K562 (cell line): ENCODE data around the gene ALDH16A1. TPM values are rescaled to one million over a fixed set of nuclear protein-coding genes. Genes with fewer than 3 reads are reported as not detected.

Source experiments
- CBFA2T2 ChIP-seq: fragments of 450-650 bp; conservative IDR thresholded peaks from 2 replicates; pipeline ENCODE4 v1.6.1; 2017; ENCODE audit warnings: mild to moderate bottlenecking
- CBX3 ChIP-seq, 2 experiments: IDR thresholded peaks; 1 replicate in 1 of 2; 2 replicates in 1 of 2; pipeline ENCODE4 v1.6.1; 2012; ENCODE audit warnings: inconsistent platforms in 2 of 2, low read length in 2 of 2, borderline replicate concordance in 1 of 2, control low read depth in 1 of 2
- EGR1 ChIP-seq: fragments of 450-650 bp; conservative IDR thresholded peaks from 2 replicates; pipeline ENCODE4 v1.6.1; 2017; ENCODE audit warnings: mild to moderate bottlenecking
- EP400 ChIP-seq: fragments of 450-650 bp; IDR thresholded peaks from 2 replicates; pipeline ENCODE4 v1.6.1; 2017; ENCODE audit warnings: antibody characterized with exemption, mild to moderate bottlenecking, moderate library complexity
- FOXM1 ChIP-seq, 2 experiments: fragments of 450-650 bp in 1 of 2; sonication (generic) in 1 of 2; formaldehyde crosslinking in 1 of 2; IDR thresholded peaks; 2 replicates each; pipeline versions ENCODE4 v1.6.1 to v1.9.0; 2017 to 2022; ENCODE audit warnings: low read depth in 2 of 2, mild to moderate bottlenecking in 2 of 2, missing genetic modification reagents in 1 of 2, moderate library complexity in 1 of 2
- GMEB1 ChIP-seq: fragments of 250-450 bp; sonication (Bioruptor Pico); IDR thresholded peaks from 2 replicates; pipeline ENCODE4 v1.4.0; 2020; ENCODE audit warnings: mild to moderate bottlenecking
- HCFC1 ChIP-seq: IDR thresholded peaks from 2 replicates; pipeline ENCODE4 v1.6.1; 2012; ENCODE audit warnings: low read depth, low read length, improper control_type of control experiment
- HDAC2 ChIP-seq: fragments of 450-650 bp; IDR thresholded peaks from 2 replicates; pipeline ENCODE4 v1.6.1; 2016; ENCODE audit warnings: mild to moderate bottlenecking
- HNRNPL ChIP-seq: fragments of 200-400 bp; formaldehyde crosslinking; IDR thresholded peaks from 2 replicates; pipeline ENCODE4 v1.6.1; 2017; ENCODE audit warnings: low read depth, mild to moderate bottlenecking, low read length
- KLF16 ChIP-seq: IDR thresholded peaks from 2 replicates; pipeline ENCODE4 v1.6.1; 2016; ENCODE audit warnings: antibody characterized with exemption
- MED1 ChIP-seq: sonication (generic); formaldehyde crosslinking; IDR thresholded peaks from 2 replicates; pipeline ENCODE4 v1.8.1; 2023; ENCODE audit warnings: missing genetic modification reagents, borderline replicate concordance
- MTA1 ChIP-seq: fragments of 450-650 bp; IDR thresholded peaks from 2 replicates; pipeline ENCODE4 v1.6.1; 2017; ENCODE audit warnings: borderline replicate concordance
- MXI1 ChIP-seq: IDR thresholded peaks from 2 replicates; pipeline ENCODE4 v1.6.1; 2011; ENCODE audit warnings: low read depth, mild to moderate bottlenecking, improper control_type of control experiment, low read length
- NFE2 ChIP-seq: IDR thresholded peaks from 2 replicates; pipeline ENCODE4 v1.6.1; 2014; ENCODE audit warnings: antibody characterized with exemption, low read depth
- RBM39 ChIP-seq: fragments of 200-400 bp; formaldehyde crosslinking; optimal IDR thresholded peaks from 2 replicates; pipeline ENCODE3; 2018; ENCODE audit warnings: low read depth, low read length
- RFX1 ChIP-seq: fragments of 450-650 bp; IDR thresholded peaks from 2 replicates; pipeline ENCODE4 v1.6.1; 2016; ENCODE audit warnings: mild to moderate bottlenecking, moderate library complexity
- SMAD3 ChIP-seq: fragments of 450-650 bp; formaldehyde crosslinking; conservative IDR thresholded peaks from 2 replicates; pipeline ENCODE4 v1.4.0; 2020; ENCODE audit warnings: mild to moderate bottlenecking
- XRCC5 ChIP-seq: fragments of 200-400 bp; formaldehyde crosslinking; IDR thresholded peaks from 2 replicates; pipeline ENCODE4 v1.6.1; 2017; ENCODE audit warnings: low read depth, mild to moderate bottlenecking, low read length
- ZBTB11 ChIP-seq, 3 experiments: fragments of 200-800 bp in 1 of 3; fragments of 250-450 bp in 1 of 3; fragments of 450-650 bp in 1 of 3; sonication (Bioruptor Pico) in 1 of 3; sonication (Bioruptor generic) in 1 of 3; formaldehyde crosslinking in 1 of 3; IDR thresholded peaks; 2 replicates each; pipeline versions ENCODE4 v1.6.1 to v1.8.0; 2016 to 2022; ENCODE audit warnings: mild to moderate bottlenecking in 2 of 3, missing genetic modification characterization in 2 of 3, missing compliant biosample characterization in 1 of 3, moderate library complexity in 1 of 3
- polyA plus RNA-seq, 8 experiments: library from polyadenylated mRNA; depleted of rRNA in 4 of 8; stranded (reverse) in 5 of 8; unstranded in 3 of 8; fragments of >200 nt; fragmentation: Nextera tagmentation in 2 of 8; fragmentation: Illumina TruSeq in 1 of 8; extraction: Ambion mirVana in 2 of 8; extraction: Trizol in 1 of 8; gene quantifications; 2 replicates each; pipeline versions ENCODE4 v1.2.1 to v1.2.3, GENCODE V29; 2011 to 2014; ENCODE audit warnings: inconsistent platforms in 1 of 8, missing spikeins in 1 of 8
- total RNA-seq, 7 experiments: library from RNA; depleted of rRNA in 6 of 7; stranded (reverse); fragments of >200 nt in 6 of 7; fragmentation: Illumina TruSeq in 2 of 7; extraction: Trizol in 2 of 7; gene quantifications; 2 replicates each; pipeline versions ENCODE4 v1.2.1 to v1.2.3, GENCODE V29; 2011 to 2021; ENCODE audit warnings: low replicate concordance in 1 of 7
- TF ChIP-seq, protein P1 (sequence below): sonication (generic); formaldehyde crosslinking; IDR thresholded peaks from 2 replicates; pipeline ENCODE4 v1.8.0; 2022; ENCODE audit warnings: mild to moderate bottlenecking, missing genetic modification reagents

Gene ALDH16A1
- total and polyA plus RNA-seq, 9 of the 15 experiments (the other 6 are each of a cell fraction or from before 2014, with no cell fraction given), result 2.2 to 52.2 (median 7.6) TPM

DNA sequence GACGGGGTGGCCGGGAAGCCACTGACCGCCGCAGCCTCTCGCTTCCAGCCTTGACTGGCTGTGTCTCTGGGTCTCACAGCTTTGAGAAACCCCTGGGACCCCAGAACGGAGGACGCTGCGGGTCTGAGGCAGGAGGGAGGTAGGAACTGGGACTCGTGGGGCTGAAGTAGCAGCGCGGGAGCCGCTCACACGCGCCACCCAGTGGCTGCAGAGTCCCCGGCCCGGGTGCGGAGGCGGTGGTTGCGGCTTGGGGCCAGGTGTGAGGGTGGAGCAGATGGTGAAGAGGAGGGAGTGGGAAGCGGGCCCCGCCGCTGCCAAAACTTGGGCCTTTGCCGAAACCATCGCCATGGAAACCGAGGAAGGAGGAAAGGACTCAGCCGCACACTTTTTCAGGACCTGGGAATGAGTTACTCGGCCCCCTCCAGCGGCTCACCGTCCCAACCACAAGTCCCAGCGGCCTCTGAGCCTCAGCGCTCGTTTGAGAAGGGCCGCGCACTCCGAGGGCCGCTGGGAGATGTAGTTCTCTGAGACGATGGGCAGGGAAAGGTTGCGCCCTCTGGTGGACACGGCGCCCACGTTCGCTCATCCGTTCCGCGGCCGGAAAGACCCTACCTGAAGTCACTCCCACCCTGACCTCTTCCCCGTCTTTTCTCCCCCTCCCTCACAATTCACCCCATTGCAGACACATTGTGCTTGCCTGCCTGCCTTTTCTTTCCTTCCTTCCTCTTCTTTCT lies 9.5 kb upstream of the ALDH16A1 start (continued):
- peak; percentile 70; the same call in 1 of the 2 replicates for TF ChIP-seq RFX1
- peak; percentile 99 for TF ChIP-seq HCFC1
- peak; percentile 76 for TF ChIP-seq EP400
- TF ChIP-seq EGR1, result peak; percentile 99
- 0 out of 2 replicates have a peak, but pooled peaks have one; percentile 27 for TF ChIP-seq HNRNPL
- TF ChIP-seq GMEB1 (CRISPR knock-in tag), result peak; percentile 76
- TF ChIP-seq CBFA2T2, result peak; percentile 36
- TF ChIP-seq MED1 (CRISPR knock-in tag), result no peak
- 0 out of 2 replicates have a peak, but pooled peaks have one; percentile 59 for TF ChIP-seq HDAC2
- TF ChIP-seq RBM39, result peak; percentile 71
- 0 out of 2 replicates have a peak, but pooled peaks have one; percentile 39 for TF ChIP-seq KLF16
- 0 out of 2 replicates have a peak, but pooled peaks have one; percentile 35 for TF ChIP-seq SMAD3 (CRISPR knock-in tag)
- no peak for TF ChIP-seq FOXM1 (IDR thresholded peaks at IDR 0.05; ENCODE audit: low read depth)
- peak; percentile 83; the same call in 1 of the 2 replicates for TF ChIP-seq FOXM1 (CRISPR knock-in tag; IDR thresholded peaks at IDR 0.05; ENCODE audit: low read depth)
- peak in 1 of 3 experiments; percentile 88; a peak in 2 of 6 replicates for TF ChIP-seq ZBTB11 (CRISPR knock-in tag; IDR thresholded peaks at IDR 0.05)
- TF ChIP-seq CBX3 (IDR thresholded peaks at IDR 0.05; ENCODE audit: borderline replicate concordance in 1 of 2, low read length in 2 of 2), result peak in 1 of 2 experiments; percentile 3; a peak in 1 of 3 replicates
- 0 out of 2 replicates have a peak, but pooled peaks have one; percentile 6 for TF ChIP-seq MXI1
- TF ChIP-seq XRCC5, result peak; percentile 94
- TF ChIP-seq NFE2, result 0 out of 2 replicates have a peak, but pooled peaks have one; percentile 2
- TF ChIP-seq MTA1, result peak; percentile 86
- TF ChIP-seq, protein P1, sequence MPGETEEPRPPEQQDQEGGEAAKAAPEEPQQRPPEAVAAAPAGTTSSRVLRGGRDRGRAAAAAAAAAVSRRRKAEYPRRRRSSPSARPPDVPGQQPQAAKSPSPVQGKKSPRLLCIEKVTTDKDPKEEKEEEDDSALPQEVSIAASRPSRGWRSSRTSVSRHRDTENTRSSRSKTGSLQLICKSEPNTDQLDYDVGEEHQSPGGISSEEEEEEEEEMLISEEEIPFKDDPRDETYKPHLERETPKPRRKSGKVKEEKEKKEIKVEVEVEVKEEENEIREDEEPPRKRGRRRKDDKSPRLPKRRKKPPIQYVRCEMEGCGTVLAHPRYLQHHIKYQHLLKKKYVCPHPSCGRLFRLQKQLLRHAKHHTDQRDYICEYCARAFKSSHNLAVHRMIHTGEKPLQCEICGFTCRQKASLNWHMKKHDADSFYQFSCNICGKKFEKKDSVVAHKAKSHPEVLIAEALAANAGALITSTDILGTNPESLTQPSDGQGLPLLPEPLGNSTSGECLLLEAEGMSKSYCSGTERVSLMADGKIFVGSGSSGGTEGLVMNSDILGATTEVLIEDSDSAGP (CRISPR knock-in tag), result no peak
